Calu3 (cell line): ENCODE results near the gene OR10P1. TPM values are rescaled to one million over a fixed set of nuclear protein-coding genes. Genes with fewer than 3 reads are reported as not detected.
"Not testable (repeated sequence)": the region's sequence is repeated elsewhere in the genome, so short reads cannot be mapped to it uniquely, and the experiment has no call there.

Experiments used
- Bru-seq: library from RNA; stranded (reverse); fragments of 400-500 nt; gene quantifications from one replicate; lab custom pipeline; 2021; lab: Mats Ljungman, UMichigan
- BruChase-seq, 2 experiments: library from RNA; stranded (reverse); fragments of 400-500 nt; gene quantifications; one replicate each; lab custom pipeline; 2021; lab: Mats Ljungman, UMichigan
- BruUV-seq: library from RNA; stranded (reverse); fragments of 400-500 nt; replicated peaks from 2 replicates; lab custom pipeline; 2021; lab: Mats Ljungman, UMichigan
- CTCF ChIA-PET: fragments of 300-600 bp; sonication (Branson Sonifier 250); formaldehyde crosslinking; loops from one replicate; lab custom pipeline; 2022; ENCODE audit warnings: antibody characterized with exemption; lab: Charles Lee
- DNase-seq: peaks from one replicate; pipeline ENCODE4 v3.0.0; 2022
- H3K27ac Mint-ChIP-seq: one replicate; pipeline ENCODE4 v1.8.0; 2022; ENCODE audit warnings: mixed read lengths; ENCODE audit not compliant: unreplicated experiment
- H3K27me3 Mint-ChIP-seq: one replicate; pipeline ENCODE4 v1.8.0; 2022; ENCODE audit warnings: mixed read lengths; ENCODE audit not compliant: unreplicated experiment
- H3K36me3 Mint-ChIP-seq: one replicate; pipeline ENCODE4 v1.8.0; 2022; ENCODE audit warnings: mild to moderate bottlenecking, moderate library complexity, mixed read lengths; ENCODE audit not compliant: insufficient read depth, unreplicated experiment
- H3K4me1 Mint-ChIP-seq: one replicate; pipeline ENCODE4 v1.8.0; 2022; ENCODE audit warnings: mild to moderate bottlenecking, low read depth, mixed read lengths; ENCODE audit not compliant: unreplicated experiment
- H3K4me3 Mint-ChIP-seq: one replicate; pipeline ENCODE4 v1.8.0; 2022; ENCODE audit warnings: mild to moderate bottlenecking, low read depth, moderate library complexity, mixed read lengths; ENCODE audit not compliant: unreplicated experiment
- H3K9me3 Mint-ChIP-seq: one replicate; pipeline ENCODE4 v1.8.0; 2022; ENCODE audit warnings: low read depth, mixed read lengths; ENCODE audit not compliant: unreplicated experiment
- CTCF ChIP-seq: fragments of 200-600 bp; IDR thresholded peaks from one replicate; pipeline ENCODE4 v1.8.0; 2022; ENCODE audit warnings: antibody characterized with exemption; ENCODE audit not compliant: unreplicated experiment
- intact Hi-C: fragments of 100-400 bp; cut with micrococcal nuclease; formaldehyde crosslinking; loops from one replicate; pipeline ENCODE4 v1.10.0; 2022; ENCODE audit not compliant: unreplicated experiment
- long read RNA-seq: library from polyadenylated mRNA; stranded (forward); transcript quantifications from one replicate; pipeline ENCODE4 v2.0.0, GENCODE V29; 2022
- total RNA-seq: library from RNA; stranded (reverse); gene quantifications from 2 replicates; pipeline ENCODE4 v1.2.3, GENCODE V29; 2022

The OR10P1 gene
- not detected in 2 replicates for total RNA-seq
- not detected for Bru-seq, nascent RNA
- BruChase-seq, experiment 1, labeled RNA remaining after a 6-hour chase = not detected
- not detected for BruChase-seq, experiment 2, labeled RNA remaining after a 2-hour chase
- long read RNA-seq = 0 reads

- Mint-ChIP-seq H3K27me3 (peaks cover 72% of the 10 kb centered on the region), H3K9me3 (no peaks in the 10 kb centered on the region), H3K27ac (no peak within 1 kb of the TSS), H3K36me3 (no peaks in the 10 kb centered on the region), H3K4me1 (no peaks in the 10 kb centered on the region), H3K4me3 (no peak within 1 kb of the TSS)
- no TSS peak for BruUV-seq
- CTCF ChIA-PET = no interaction called here
- DNase-seq = no peak
- no peak for TF ChIP-seq CTCF
- intact Hi-C loops = no loop called here
Observed at GRCh38 chr12:55636853-55637252, at the start of gene OR10P1. OR10P1 (plus strand) TSS chr12:55636892; CDS start chr12:55636892, 0 bp downstream.

- H3K27ac Mint-ChIP-seq, H3K4me3 Mint-ChIP-seq, DNase-seq, BruUV-seq, H3K9me3 Mint-ChIP-seq, intact Hi-C loops, H3K36me3 Mint-ChIP-seq, H3K4me1 Mint-ChIP-seq, CTCF ChIA-PET: not testable (repeated sequence)
- peaks cover 20% of the 10 kb centered on the region for H3K27me3 Mint-ChIP-seq
Observed at GRCh38 chr12:55590152-55590551, 46.5 kb upstream of the OR10P1 start.

GRCh38 chr12:55607821-55608594 is 28.7 kb upstream of the OR10P1 start:
- Mint-ChIP-seq H3K27me3 (peaks cover 61% of the 10 kb centered on the region), H3K9me3 (no peaks in the 10 kb centered on the region), H3K27ac (no peak overlapping the region), H3K4me1 (no peaks in the 10 kb centered on the region), H3K36me3 (no peaks in the 10 kb centered on the region), H3K4me3 (no peak overlapping the region)
- TF ChIP-seq CTCF = no peak
- BruUV-seq = no TSS peak
- CTCF ChIA-PET = no interaction called here
- DNase-seq = no peak
- intact Hi-C loops = no loop called here

- no peaks in the 10 kb centered on the region for H3K4me1 Mint-ChIP-seq
- no peaks in the 10 kb centered on the region for H3K36me3 Mint-ChIP-seq
- no TSS peak for BruUV-seq
- no peak for DNase-seq
- intact Hi-C loops = loop anchor here (10.0 kb wide), 1 partner anchor 616 kb away; no protein-coding TSS in a partner anchor
- H3K27me3 Mint-ChIP-seq = peaks cover 61% of the 10 kb centered on the region
- CTCF ChIA-PET = no interaction called here
- no peak for TF ChIP-seq CTCF
- H3K4me3 Mint-ChIP-seq = no peak overlapping the region
- no peak overlapping the region for H3K27ac Mint-ChIP-seq
- no peaks in the 10 kb centered on the region for H3K9me3 Mint-ChIP-seq
Observed at GRCh38 chr12:55610598-55610997, 26.1 kb upstream of the OR10P1 start.

GRCh38 chr12:55612646-55613045 is 24.0 kb upstream of the OR10P1 start:
- BruUV-seq = no TSS peak
- CTCF ChIA-PET = no interaction called here
- Mint-ChIP-seq H3K9me3 (peaks cover 10% of the 10 kb centered on the region), H3K27ac (no peak overlapping the region), H3K27me3 (peaks cover 59% of the 10 kb centered on the region), H3K36me3 (no peaks in the 10 kb centered on the region), H3K4me3 (no peak overlapping the region), H3K4me1 (no peaks in the 10 kb centered on the region)
- intact Hi-C loops = loop anchor here (10.0 kb wide), 1 partner anchor 618 kb away; no protein-coding TSS in a partner anchor
- TF ChIP-seq CTCF = no peak
- DNase-seq = no peak
